HEK293T (cell line): Measurements from ENCODE around the gene SLC25A21.
A peak's percentile ranks its signal among the peaks of the same experiment; 100 is the strongest.

ENCODE experiments used
- CTCF ChIA-PET: fragments of 350-600 bp; formaldehyde crosslinking; extraction: SDS; loops from one replicate; lab custom pipeline; 2021; ENCODE audit warnings: antibody characterized with exemption, inconsistent platforms; lab: Yijun Ruan, JAX
- POLR2A ChIA-PET: fragments of 350-600 bp; formaldehyde crosslinking; extraction: SDS; loops from one replicate; lab custom pipeline; 2020; ENCODE audit warnings: antibody characterized with exemption, inconsistent platforms; lab: Yijun Ruan, JAX
- DNase-seq: peaks from one replicate; pipeline ENCODE4 v3.0.0; 2012; ENCODE audit warnings: mixed read lengths; ENCODE audit errors: extremely low spot score
- ARNT ChIP-seq: fragments of 450-650 bp; IDR thresholded peaks from 2 replicates; pipeline ENCODE4 v1.6.1; 2017; ENCODE audit warnings: mild to moderate bottlenecking
- BHLHE40 ChIP-seq: fragments of 450-650 bp; IDR thresholded peaks from 2 replicates; pipeline ENCODE4 v1.6.1; 2016; ENCODE audit warnings: mild to moderate bottlenecking, moderate library complexity, borderline replicate concordance
- CTBP1 ChIP-seq: fragments of 450-650 bp; IDR thresholded peaks from 2 replicates; pipeline ENCODE4 v1.6.1; 2016; ENCODE audit warnings: borderline replicate concordance
- ELF4 ChIP-seq: fragments of 450-650 bp; IDR thresholded peaks from 2 replicates; pipeline ENCODE4 v1.6.1; 2017; ENCODE audit warnings: antibody characterized with exemption
- FOXA1 ChIP-seq: fragments of 450-650 bp; IDR thresholded peaks from 2 replicates; pipeline ENCODE4 v1.6.1; 2016; ENCODE audit warnings: mild to moderate bottlenecking
- FOXK2 ChIP-seq: fragments of 450-650 bp; IDR thresholded peaks from 2 replicates; pipeline ENCODE4 v1.6.1; 2016; ENCODE audit warnings: mild to moderate bottlenecking
- FOXM1 ChIP-seq: fragments of 450-650 bp; IDR thresholded peaks from 2 replicates; pipeline ENCODE4 v1.6.1; 2017; ENCODE audit warnings: mild to moderate bottlenecking, borderline replicate concordance
- HDGF ChIP-seq: fragments of 450-650 bp; IDR thresholded peaks from 2 replicates; pipeline ENCODE4 v1.6.1; 2017; ENCODE audit warnings: antibody characterized with exemption, borderline replicate concordance
- L3MBTL2 ChIP-seq: fragments of 450-650 bp; conservative IDR thresholded peaks from 2 replicates; pipeline ENCODE4 v1.6.1; 2016; ENCODE audit warnings: mild to moderate bottlenecking
- LEF1 ChIP-seq: fragments of 450-650 bp; IDR thresholded peaks from 2 replicates; pipeline ENCODE4 v1.6.1; 2017; ENCODE audit warnings: mild to moderate bottlenecking, borderline replicate concordance
- NFRKB ChIP-seq: fragments of 450-650 bp; IDR thresholded peaks from 2 replicates; pipeline ENCODE4 v1.6.1; 2016; ENCODE audit warnings: mild to moderate bottlenecking, moderate library complexity
- PKNOX1 ChIP-seq: fragments of 450-650 bp; IDR thresholded peaks from 2 replicates; pipeline ENCODE4 v1.6.1; 2016
- SP1 ChIP-seq: fragments of 450-650 bp; IDR thresholded peaks from 2 replicates; pipeline ENCODE4 v1.6.1; 2017
- SUZ12 ChIP-seq: fragments of 450-650 bp; IDR thresholded peaks from 2 replicates; pipeline ENCODE4 v1.6.1; 2016; ENCODE audit warnings: mild to moderate bottlenecking
- TARDBP ChIP-seq: fragments of 450-650 bp; IDR thresholded peaks from 2 replicates; pipeline ENCODE4 v1.6.1; 2016
- ZNF384 ChIP-seq: fragments of 450-650 bp; IDR thresholded peaks from 2 replicates; pipeline ENCODE4 v1.6.1; 2016

Gene SLC25A21

GRCh38 chr14:37088356-37089215, 83.8 kb downstream of the SLC25A21 start:
- ChIA-PET POLR2A (no interaction called here), CTCF (no interaction called here)

GRCh38 chr14:37087520-37087919, 84.9 kb downstream of the SLC25A21 start:
- no peak for TF ChIP-seq FOXM1
- no peak for TF ChIP-seq NFRKB
- no peak for TF ChIP-seq CTBP1
- no peak for TF ChIP-seq ARNT
- no peak for TF ChIP-seq FOXA1
- no peak for TF ChIP-seq FOXK2
- TF ChIP-seq L3MBTL2 = no peak
- TF ChIP-seq BHLHE40 = no peak
- TF ChIP-seq ZNF384 = no peak
- DNase-seq = no peak
- POLR2A ChIA-PET = no interaction called here
- CTCF ChIA-PET = no interaction called here

More at GRCh38 chr14:37088356-37089215, 83.8 kb downstream of the SLC25A21 start:
- no peak for DNase-seq
- no peak for TF ChIP-seq TARDBP
- no peak for TF ChIP-seq ELF4
- TF ChIP-seq PKNOX1 = peak; percentile 17; the same call in 1 of the 2 replicates
- TF ChIP-seq FOXA1 = no peak
- TF ChIP-seq NFRKB = no peak

- ChIA-PET CTCF (no interaction called here), POLR2A (no interaction called here)
- TF ChIP-seq FOXK2 (no peak), SUZ12 (no peak), SP1 (no peak), L3MBTL2 (no peak), ZNF384 (no peak), CTBP1 (no peak), FOXA1 (no peak), NFRKB (no peak), LEF1 (no peak), FOXM1 (no peak), ELF4 (no peak), HDGF (no peak), PKNOX1 (no peak)
- DNase-seq = no peak
Observed at GRCh38 chr14:37083599-37083998, 88.8 kb downstream of the SLC25A21 start.

- ChIA-PET CTCF (no interaction called here), POLR2A (no interaction called here)
- no peak for DNase-seq
- no peak for TF ChIP-seq FOXM1
- TF ChIP-seq NFRKB = no peak
- no peak for TF ChIP-seq PKNOX1
- no peak for TF ChIP-seq CTBP1
- TF ChIP-seq LEF1 = no peak
- no peak for TF ChIP-seq ZNF384
- TF ChIP-seq SP1 = no peak
- no peak for TF ChIP-seq HDGF
- TF ChIP-seq FOXA1 = no peak
- no peak for TF ChIP-seq ELF4
- TF ChIP-seq TARDBP = no peak
- TF ChIP-seq L3MBTL2 = no peak
- no peak for TF ChIP-seq SUZ12
- no peak for TF ChIP-seq ARNT
- no peak for TF ChIP-seq BHLHE40
- no peak for TF ChIP-seq FOXK2
Observed at GRCh38 chr14:37082449-37082848, 90.0 kb downstream of the SLC25A21 start.

- TF ChIP-seq SUZ12 = no peak
- no peak for TF ChIP-seq ELF4
- no peak for TF ChIP-seq LEF1
- no peak for TF ChIP-seq CTBP1
- TF ChIP-seq ZNF384 = no peak
- TF ChIP-seq FOXM1 = no peak
- TF ChIP-seq TARDBP = no peak
- TF ChIP-seq NFRKB = no peak
- no peak for DNase-seq
- ChIA-PET CTCF (no interaction called here), POLR2A (no interaction called here)
Observed at GRCh38 chr14:37081856-37082255, 90.5 kb downstream of the SLC25A21 start.

GRCh38 chr14:37081218-37081617, 91.2 kb downstream of the SLC25A21 start:
- CTCF ChIA-PET = no interaction called here
- POLR2A ChIA-PET = no interaction called here
- TF ChIP-seq NFRKB (no peak), PKNOX1 (no peak), FOXM1 (no peak), CTBP1 (no peak), SUZ12 (no peak), L3MBTL2 (no peak), ARNT (no peak), SP1 (no peak), LEF1 (no peak), FOXK2 (no peak)
- no peak for DNase-seq
